Measurements from ENCODE around the gene PUS10.

Gene PUS10

DNA sequence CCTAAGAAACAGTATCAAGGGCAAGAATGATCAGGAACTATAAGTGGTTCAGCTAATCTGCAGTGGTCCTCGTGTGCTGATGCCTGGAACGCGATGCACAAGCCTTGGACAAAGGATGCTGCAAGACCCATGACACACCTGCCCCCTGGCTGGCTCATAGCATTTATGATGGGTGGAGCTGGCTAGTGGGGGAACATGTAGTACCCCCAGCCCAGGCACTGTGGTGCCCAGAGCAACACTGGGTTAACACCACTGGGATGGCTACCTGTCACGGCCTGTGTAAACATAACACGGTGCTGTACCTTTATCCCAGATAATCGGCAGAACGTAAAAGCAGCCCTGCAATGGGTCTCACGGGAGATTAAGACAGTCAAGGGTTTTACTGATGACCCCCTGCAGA lies 60.8 kb downstream of the PUS10 start:
- TF ChIP-seq EZH2 (IDR thresholded peaks at IDR 0.05; ENCODE audit: borderline replicate concordance, low read depth, low read length, severe bottlenecking), result no peak
- TF ChIP-seq, protein P1, sequence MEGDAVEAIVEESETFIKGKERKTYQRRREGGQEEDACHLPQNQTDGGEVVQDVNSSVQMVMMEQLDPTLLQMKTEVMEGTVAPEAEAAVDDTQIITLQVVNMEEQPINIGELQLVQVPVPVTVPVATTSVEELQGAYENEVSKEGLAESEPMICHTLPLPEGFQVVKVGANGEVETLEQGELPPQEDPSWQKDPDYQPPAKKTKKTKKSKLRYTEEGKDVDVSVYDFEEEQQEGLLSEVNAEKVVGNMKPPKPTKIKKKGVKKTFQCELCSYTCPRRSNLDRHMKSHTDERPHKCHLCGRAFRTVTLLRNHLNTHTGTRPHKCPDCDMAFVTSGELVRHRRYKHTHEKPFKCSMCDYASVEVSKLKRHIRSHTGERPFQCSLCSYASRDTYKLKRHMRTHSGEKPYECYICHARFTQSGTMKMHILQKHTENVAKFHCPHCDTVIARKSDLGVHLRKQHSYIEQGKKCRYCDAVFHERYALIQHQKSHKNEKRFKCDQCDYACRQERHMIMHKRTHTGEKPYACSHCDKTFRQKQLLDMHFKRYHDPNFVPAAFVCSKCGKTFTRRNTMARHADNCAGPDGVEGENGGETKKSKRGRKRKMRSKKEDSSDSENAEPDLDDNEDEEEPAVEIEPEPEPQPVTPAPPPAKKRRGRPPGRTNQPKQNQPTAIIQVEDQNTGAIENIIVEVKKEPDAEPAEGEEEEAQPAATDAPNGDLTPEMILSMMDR (IDR thresholded peaks at IDR 0.05; ENCODE audit: borderline replicate concordance, extremely low read depth, low read length, poor library complexity, severe bottlenecking), result no peak
- no peaks in the 10 kb centered on the region for H3K27me3 ChIP-seq (ENCODE audit: insufficient read depth, low read length, poor library complexity)
- DNase-seq (no peak), ATAC-seq (ENCODE audit: insufficient read depth, low read depth) (no peak)
- no peaks in the 10 kb centered on the region for H3K4me1 ChIP-seq (ENCODE audit: insufficient read depth, low read length)
- H3K9ac ChIP-seq (ENCODE audit: low read depth, low read length), result no peak overlapping the region
- no peak overlapping the region for H2AFZ ChIP-seq (ENCODE audit: low read depth, low read length)
- H3K36me3 ChIP-seq (ENCODE audit: insufficient read depth, low read length), result peaks cover 18% of the 10 kb centered on the region; the same call in 1 of the 2 replicates
- H3K4me3 ChIP-seq (ENCODE audit: low read depth in 1 of 2, low read length in 2 of 2), result no peak overlapping the region
- H3K79me2 ChIP-seq (ENCODE audit: insufficient read depth, low read length), result no peaks in the 10 kb centered on the region
- H3K27ac ChIP-seq (ENCODE audit: low read length), result no peak overlapping the region
- no peak overlapping the region for H3K4me2 ChIP-seq (ENCODE audit: insufficient read depth, low read length)
- H4K20me1 ChIP-seq (ENCODE audit: insufficient read depth, low read length), result no peaks in the 10 kb centered on the region
- H3K9me3 ChIP-seq (ENCODE audit: insufficient read depth, low read length, severe bottlenecking), result no peaks in the 10 kb centered on the region

DNA sequence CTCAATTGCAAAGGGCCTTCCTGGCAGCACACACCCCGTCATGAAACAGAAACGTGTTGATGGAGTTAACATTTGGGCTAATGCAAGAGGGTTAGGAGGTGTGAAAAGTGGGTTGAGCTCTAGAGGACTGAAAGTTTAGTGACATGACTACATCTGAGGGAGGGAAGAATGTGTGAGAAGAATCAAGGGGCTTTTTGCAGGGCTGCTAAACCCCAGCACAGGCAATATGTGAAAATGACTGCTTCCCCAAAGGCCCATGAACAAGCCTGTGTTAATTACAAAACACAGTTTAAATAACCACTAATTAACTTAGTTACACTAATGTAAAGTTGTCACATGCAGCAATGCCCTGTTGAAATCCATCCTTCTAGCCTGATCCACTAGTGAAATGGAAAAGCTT lies 63.9 kb downstream of the PUS10 start:
- Histone ChIP-seq H3K27ac (ENCODE audit: low read length) (no peak overlapping the region), H4K20me1 (ENCODE audit: insufficient read depth, low read length) (no peaks in the 10 kb centered on the region), H3K27me3 (ENCODE audit: insufficient read depth, low read length, poor library complexity) (no peaks in the 10 kb centered on the region), H3K4me2 (ENCODE audit: insufficient read depth, low read length) (no peak overlapping the region), H3K36me3 (ENCODE audit: insufficient read depth, low read length) (peaks cover 14% of the 10 kb centered on the region; the same call in 1 of the 2 replicates), H3K9me3 (ENCODE audit: insufficient read depth, low read length, severe bottlenecking) (no peaks in the 10 kb centered on the region), H3K4me3 (ENCODE audit: low read depth in 1 of 2, low read length in 2 of 2) (no peak overlapping the region), H2AFZ (ENCODE audit: low read depth, low read length) (no peak overlapping the region), H3K9ac (ENCODE audit: low read depth, low read length) (no peak overlapping the region), H3K4me1 (ENCODE audit: insufficient read depth, low read length) (no peaks in the 10 kb centered on the region), H3K79me2 (ENCODE audit: insufficient read depth, low read length) (no peaks in the 10 kb centered on the region)
- no peak for ATAC-seq (ENCODE audit: insufficient read depth, low read depth)
- no peak for DNase-seq
- no peak for TF ChIP-seq EZH2 (IDR thresholded peaks at IDR 0.05; ENCODE audit: borderline replicate concordance, low read depth, low read length, severe bottlenecking)
- TF ChIP-seq, protein P1 (IDR thresholded peaks at IDR 0.05; ENCODE audit: borderline replicate concordance, extremely low read depth, low read length, poor library complexity, severe bottlenecking), result no peak

DNA sequence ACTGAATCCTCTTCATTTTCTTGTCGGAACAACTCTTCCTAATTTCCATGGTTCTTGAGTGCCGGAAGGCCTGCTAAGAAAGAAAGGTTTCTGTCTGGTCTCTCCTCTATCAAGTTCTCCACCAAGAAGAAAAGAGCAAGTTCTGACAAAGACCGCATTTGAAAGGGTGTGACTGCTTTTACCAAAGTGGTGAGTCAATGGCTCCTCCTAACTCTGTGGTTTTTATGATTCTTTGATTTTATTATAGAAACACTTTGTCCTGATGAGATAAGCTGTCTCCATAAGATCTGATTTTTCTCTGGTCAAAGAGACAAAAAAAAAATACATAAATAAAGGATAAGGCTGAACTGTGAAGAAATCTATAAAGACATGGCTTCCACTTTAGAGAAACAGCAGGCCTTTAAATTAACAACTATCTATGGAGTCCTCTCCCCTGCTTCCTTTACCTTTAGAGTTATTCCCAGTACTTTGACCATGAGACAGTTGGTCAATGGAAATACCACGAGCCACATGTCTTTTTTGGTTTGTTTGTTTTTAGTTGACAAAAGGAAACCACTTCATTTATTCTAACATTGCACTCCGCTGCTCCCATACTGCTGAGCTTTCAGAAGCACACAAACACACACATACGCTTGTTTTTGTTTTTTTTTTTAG lies 69.0 kb downstream of the PUS10 start:
- TF ChIP-seq, protein P1 (IDR thresholded peaks at IDR 0.05; ENCODE audit: borderline replicate concordance, extremely low read depth, low read length, poor library complexity, severe bottlenecking), result no peak
- TF ChIP-seq EZH2 (IDR thresholded peaks at IDR 0.05; ENCODE audit: borderline replicate concordance, low read depth, low read length, severe bottlenecking), result no peak
- Histone ChIP-seq H3K4me2 (ENCODE audit: insufficient read depth, low read length) (no peak overlapping the region), H3K4me3 (ENCODE audit: low read depth in 1 of 2, low read length in 2 of 2) (no peak overlapping the region), H3K9me3 (ENCODE audit: insufficient read depth, low read length, severe bottlenecking) (no peaks in the 10 kb centered on the region), H2AFZ (ENCODE audit: low read depth, low read length) (no peak overlapping the region), H3K79me2 (ENCODE audit: insufficient read depth, low read length) (no peaks in the 10 kb centered on the region), H3K36me3 (ENCODE audit: insufficient read depth, low read length) (peaks cover 13% of the 10 kb centered on the region; the same call in 1 of the 2 replicates), H3K27me3 (ENCODE audit: insufficient read depth, low read length, poor library complexity) (no peaks in the 10 kb centered on the region), H3K4me1 (ENCODE audit: insufficient read depth, low read length) (no peaks in the 10 kb centered on the region), H3K9ac (ENCODE audit: low read depth, low read length) (no peak overlapping the region), H3K27ac (ENCODE audit: low read length) (no peak overlapping the region), H4K20me1 (ENCODE audit: insufficient read depth, low read length) (no peaks in the 10 kb centered on the region)
- DNase-seq (no peak), ATAC-seq (ENCODE audit: insufficient read depth, low read depth) (no peak)

Measured in DND-41 (cell line).